Stimulated activated CD8-positive, alpha-beta memory T cell treated with anti-CD3 and anti-CD28 coated beads, Interleukin-12 subunit alpha, Interleukin-12 subunit beta, amount 100 ng/mL, for 24 hours (primary cell): ENCODE results near the gene TTPAL.

Source experiments
- DNase-seq: peaks from one replicate; pipeline ENCODE4 v3.0.0-alpha.2; 2020; ENCODE audit errors: extremely low read depth

Gene TTPAL

DNA sequence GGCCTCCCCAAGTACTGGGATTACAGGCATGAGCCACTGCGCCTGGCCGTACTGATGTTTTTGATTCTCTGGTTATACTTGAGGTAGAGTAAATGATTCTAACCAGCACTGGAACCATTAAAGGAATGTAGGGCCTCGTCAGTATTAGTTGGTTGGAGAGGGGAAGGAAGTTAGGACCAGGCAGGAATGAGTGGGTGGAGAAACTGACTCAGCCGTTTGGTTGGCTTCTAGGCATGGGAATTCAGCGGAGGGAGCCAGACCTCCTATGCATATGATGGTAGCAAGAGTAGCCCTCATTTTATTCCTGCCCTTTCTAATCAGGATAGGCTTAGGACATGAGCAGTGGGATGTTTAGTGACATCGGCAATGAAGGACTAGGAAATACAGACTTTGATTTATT lies 65.2 kb downstream of the TTPAL start:
- DNase-seq: no peak

GRCh38 chr20:44541992-44542391 lies 66.3 kb downstream of the TTPAL start:
- DNase-seq: no peak

GRCh38 chr20:44542890-44543289 lies 67.2 kb downstream of the TTPAL start:
- DNase-seq: no peak

GRCh38 chr20:44543358-44543757 lies 67.7 kb downstream of the TTPAL start:
- DNase-seq: no peak
